Left ventricle myocardium inferior (tissue), 1 donor: ENCODE measurements around the gene AP1B1. TPM values are rescaled to one million over a fixed set of nuclear protein-coding genes. Genes with fewer than 3 reads are reported as not detected.

Experiments
- DNase-seq: peaks from one replicate; pipeline ENCODE4 v3.0.0-alpha.2; 2020
- H3K27ac ChIP-seq: fragments of 200-600 bp; replicated peaks from 2 replicates; pipeline ENCODE4 v1.8.0; 2021
- H3K27me3 ChIP-seq: fragments of 200-600 bp; 2 replicates; pipeline ENCODE4 v1.8.0; 2021; ENCODE audit warnings: low read depth
- H3K36me3 ChIP-seq: fragments of 200-600 bp; 2 replicates; pipeline ENCODE4 v1.8.0; 2021
- H3K4me1 ChIP-seq: fragments of 200-600 bp; 2 replicates; pipeline ENCODE4 v1.8.0; 2021
- H3K4me3 ChIP-seq: fragments of 200-600 bp; 2 replicates; pipeline ENCODE4 v1.8.0; 2021; ENCODE audit warnings: mild to moderate bottlenecking, moderate library complexity
- H3K9me3 ChIP-seq: fragments of 200-600 bp; replicated peaks from 2 replicates; pipeline ENCODE4 v1.8.0; 2021
- CTCF ChIP-seq: fragments of 200-600 bp; IDR thresholded peaks from 2 replicates; pipeline ENCODE4 v1.8.0; 2021; ENCODE audit warnings: antibody characterized with exemption, mild to moderate bottlenecking, borderline replicate concordance
- intact Hi-C: fragments of 100-400 bp; cut with micrococcal nuclease; formaldehyde crosslinking; loops from one replicate; pipeline ENCODE4 v1.11.0; 2022
- total RNA-seq: library from RNA; stranded (reverse); fragmentation: NEBNext Ultra II Directional; extraction: Animal tissue kit (Norgen Biotek cat#: 25700); gene quantifications from one replicate; pipeline ENCODE4 v1.2.1, GENCODE V29; 2021
- donor health status: DM: no; HTN: yes; CAD: no; lungs with severe emphysema.

The AP1B1 gene
- total RNA-seq, 1 donor from 2014 or later: 28.2 TPM

DNA sequence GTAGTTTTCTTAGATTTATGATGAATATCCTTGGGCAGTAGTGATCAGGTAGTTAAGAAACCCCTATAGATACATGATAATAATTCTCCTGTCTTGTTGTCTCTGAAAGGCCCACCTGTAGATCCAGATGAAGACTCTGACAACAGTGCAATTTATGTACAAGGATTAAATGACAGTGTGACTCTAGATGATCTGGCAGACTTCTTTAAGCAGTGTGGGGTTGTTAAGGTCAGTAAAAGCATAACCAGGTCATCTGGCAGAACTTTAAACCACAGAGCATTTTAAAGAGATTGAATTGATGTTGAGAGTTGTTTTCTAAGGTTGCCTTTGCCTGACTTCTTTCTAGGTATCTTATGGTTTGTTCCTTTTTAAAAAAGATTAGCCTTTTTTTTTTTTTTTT, 96.0 kb downstream of the AP1B1 start:
- intact Hi-C loops: no loop called here
- DNase-seq: no peak
- Histone ChIP-seq H3K36me3 (peaks cover 100% of the 10 kb centered on the region), H3K4me1 (peaks cover 6% of the 10 kb centered on the region), H3K9me3 (no peaks in the 10 kb centered on the region), H3K4me3 (no peak overlapping the region), H3K27ac (no peak overlapping the region), H3K27me3 (no peaks in the 10 kb centered on the region)
- TF ChIP-seq CTCF: no peak

DNA sequence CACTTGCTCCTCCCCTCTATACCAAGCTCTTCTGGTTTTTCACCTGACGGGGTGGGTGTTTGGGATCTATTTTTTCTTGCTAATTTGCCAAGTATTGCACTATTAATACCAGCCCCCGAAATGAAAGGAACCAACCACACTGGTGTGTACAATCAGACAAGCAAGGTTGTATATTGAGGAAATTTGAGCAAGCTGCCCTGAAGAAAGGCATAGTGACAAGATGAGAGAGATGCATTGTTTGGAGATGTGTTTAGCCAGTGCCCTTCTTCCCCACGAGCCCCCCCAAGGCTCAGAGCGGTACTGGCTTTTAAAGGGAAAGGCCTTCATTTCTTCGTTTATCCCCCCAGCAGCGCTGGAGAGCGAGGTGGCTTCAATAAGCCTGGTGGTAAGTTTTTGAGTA, 97.2 kb downstream of the AP1B1 start:
- intact Hi-C loops: no loop called here
- Histone ChIP-seq H3K9me3 (no peaks in the 10 kb centered on the region), H3K27ac (no peak overlapping the region), H3K36me3 (peaks cover 100% of the 10 kb centered on the region), H3K27me3 (no peaks in the 10 kb centered on the region), H3K4me1 (peaks cover 6% of the 10 kb centered on the region), H3K4me3 (no peak overlapping the region)
- no peak for DNase-seq
- no peak for TF ChIP-seq CTCF

DNA sequence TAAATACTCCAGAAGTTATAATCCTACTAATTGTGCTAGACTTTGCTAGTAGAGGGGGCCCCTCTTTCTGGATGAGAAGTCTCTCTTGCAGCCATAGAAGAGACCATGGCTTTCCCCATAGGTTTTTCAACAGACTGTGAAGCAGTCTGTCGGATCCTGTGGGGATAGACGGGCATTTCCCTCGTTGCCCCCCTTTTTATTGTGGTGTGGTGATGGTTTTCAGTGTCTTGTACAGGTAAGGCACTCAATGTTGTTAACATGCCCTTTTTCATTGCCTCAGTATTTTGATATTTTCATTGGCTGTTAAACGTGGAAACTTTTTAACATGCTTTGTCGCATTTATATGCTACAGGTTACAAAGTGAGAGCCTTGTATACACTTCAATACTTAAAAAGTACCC, 98.3 kb downstream of the AP1B1 start:
- intact Hi-C loops: no loop called here

DNA sequence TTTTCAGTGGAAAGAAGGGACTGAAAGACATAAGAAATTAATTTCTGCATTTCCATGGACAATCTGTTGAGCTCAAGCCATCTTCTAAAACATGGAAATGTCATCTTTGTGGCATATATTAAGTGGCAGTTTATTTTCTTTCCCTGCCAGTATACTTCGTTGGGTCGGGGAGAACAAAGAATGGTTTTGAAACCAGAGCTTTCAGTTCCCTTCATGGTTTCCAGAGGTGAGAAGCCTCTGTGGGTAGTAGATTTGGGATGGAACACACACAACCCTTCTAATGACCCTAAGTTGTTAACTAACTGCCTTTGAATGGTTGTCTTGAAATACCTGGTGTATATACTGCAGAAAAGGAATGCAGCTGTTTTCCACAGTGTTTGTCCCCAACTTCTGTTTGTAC, 99.5 kb downstream of the AP1B1 start:
- no peaks in the 10 kb centered on the region for H3K9me3 ChIP-seq
- intact Hi-C loops: no loop called here
- H3K27me3 ChIP-seq: no peaks in the 10 kb centered on the region
- peaks cover 6% of the 10 kb centered on the region for H3K4me1 ChIP-seq
- no peak for DNase-seq
- H3K4me3 ChIP-seq: no peak overlapping the region
- H3K27ac ChIP-seq: no peak overlapping the region
- peaks cover 100% of the 10 kb centered on the region for H3K36me3 ChIP-seq
- no peak for TF ChIP-seq CTCF

More for the DNA sequence above, 98.3 kb downstream of the AP1B1 start:
- H3K4me3 ChIP-seq: no peak overlapping the region
- DNase-seq: no peak
- H3K4me1 ChIP-seq: peaks cover 6% of the 10 kb centered on the region
- no peak for TF ChIP-seq CTCF
- no peak overlapping the region for H3K27ac ChIP-seq
- no peaks in the 10 kb centered on the region for H3K9me3 ChIP-seq
- H3K36me3 ChIP-seq: peaks cover 100% of the 10 kb centered on the region
- no peaks in the 10 kb centered on the region for H3K27me3 ChIP-seq

- Histone ChIP-seq H3K4me1 (peaks cover 5% of the 10 kb centered on the region), H3K27me3 (no peaks in the 10 kb centered on the region), H3K9me3 (no peaks in the 10 kb centered on the region), H3K4me3 (no peak overlapping the region), H3K36me3 (peaks cover 100% of the 10 kb centered on the region), H3K27ac (no peak overlapping the region)
- no peak for TF ChIP-seq CTCF
- no peak for DNase-seq
- intact Hi-C loops: no loop called here
These were observed 104.2 kb downstream of the AP1B1 start for GRCh38 chr22:29284196-29284595.

DNA sequence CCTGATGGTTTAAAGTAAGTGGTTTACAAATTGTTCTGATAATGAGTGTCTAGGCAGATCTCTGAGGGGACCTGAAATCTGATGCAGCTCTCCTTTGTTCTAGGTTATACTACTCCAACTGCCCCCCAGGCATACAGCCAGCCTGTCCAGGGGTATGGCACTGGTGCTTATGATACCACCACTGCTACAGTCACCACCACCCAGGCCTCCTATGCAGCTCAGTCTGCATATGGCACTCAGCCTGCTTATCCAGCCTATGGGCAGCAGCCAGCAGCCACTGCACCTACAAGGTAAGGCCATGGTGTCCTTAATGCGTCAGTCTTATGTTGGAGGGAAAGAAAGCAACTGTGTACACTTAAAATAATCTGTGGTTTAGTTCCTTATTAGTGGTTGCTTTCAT, 110.4 kb downstream of the AP1B1 start:
- intact Hi-C loops: no loop called here
- no peak for DNase-seq
- no peak for TF ChIP-seq CTCF
- Histone ChIP-seq H3K4me3 (no peak overlapping the region), H3K36me3 (peaks cover 100% of the 10 kb centered on the region), H3K9me3 (no peaks in the 10 kb centered on the region), H3K4me1 (peaks cover 60% of the 10 kb centered on the region), H3K27ac (no peak overlapping the region), H3K27me3 (no peaks in the 10 kb centered on the region)
